SK-N-MC (cell line): ENCODE data around the gene AVP.
"Not testable (repeated sequence)": the region's sequence is repeated elsewhere in the genome, so short reads cannot be mapped to it uniquely, and the experiment has no call there.

ENCODE experiments used
- DNase-seq: peaks from one replicate; pipeline ENCODE4 v3.0.0-alpha.2; 2011; ENCODE audit warnings: low read depth, low spot score
- H3K27ac ChIP-seq: fragments of 200-600 bp; sonication (generic); 2 replicates; pipeline ENCODE4 v1.5.1; 2016; ENCODE audit warnings: mixed run types
- H3K36me3 ChIP-seq: fragments of 200-600 bp; sonication (generic); 2 replicates; pipeline ENCODE4 v1.6.1; 2017; ENCODE audit warnings: antibody characterized with exemption, low read length, mixed read lengths; ENCODE audit not compliant: insufficient read depth
- H3K4me3 ChIP-seq: fragments of 200-600 bp; sonication (generic); 2 replicates; pipeline ENCODE4 v1.5.1; 2016
- H3K9ac ChIP-seq: fragments of 200-600 bp; sonication (generic); 2 replicates; pipeline ENCODE4 v1.8.0; 2017; ENCODE audit warnings: mixed run types, mixed read lengths; ENCODE audit not compliant: insufficient read length
- H3K9me3 ChIP-seq: fragments of 200-600 bp; sonication (generic); 2 replicates; pipeline ENCODE4 v1.6.1; 2017; ENCODE audit warnings: low read depth, mild to moderate bottlenecking, antibody characterized with exemption, low read length, moderate library complexity, mixed read lengths
- EZH2 ChIP-seq: fragments of 200-600 bp; sonication (generic); IDR thresholded peaks from one replicate; pipeline ENCODE4 v1.6.1; 2017; ENCODE audit warnings: antibody characterized with exemption
- FOXP2 ChIP-seq: optimal IDR thresholded peaks from 2 replicates; pipeline ENCODE3; 2011; ENCODE audit warnings: mild to moderate bottlenecking, moderate library complexity; ENCODE audit not compliant: insufficient read depth; ENCODE audit errors: extremely low read length, control extremely low read depth
- POLR2AphosphoS5 ChIP-seq: IDR thresholded peaks from 2 replicates; pipeline ENCODE4 v1.6.1; 2012; ENCODE audit warnings: mild to moderate bottlenecking, low read depth, low read length, borderline replicate concordance

Gene AVP

DNA sequence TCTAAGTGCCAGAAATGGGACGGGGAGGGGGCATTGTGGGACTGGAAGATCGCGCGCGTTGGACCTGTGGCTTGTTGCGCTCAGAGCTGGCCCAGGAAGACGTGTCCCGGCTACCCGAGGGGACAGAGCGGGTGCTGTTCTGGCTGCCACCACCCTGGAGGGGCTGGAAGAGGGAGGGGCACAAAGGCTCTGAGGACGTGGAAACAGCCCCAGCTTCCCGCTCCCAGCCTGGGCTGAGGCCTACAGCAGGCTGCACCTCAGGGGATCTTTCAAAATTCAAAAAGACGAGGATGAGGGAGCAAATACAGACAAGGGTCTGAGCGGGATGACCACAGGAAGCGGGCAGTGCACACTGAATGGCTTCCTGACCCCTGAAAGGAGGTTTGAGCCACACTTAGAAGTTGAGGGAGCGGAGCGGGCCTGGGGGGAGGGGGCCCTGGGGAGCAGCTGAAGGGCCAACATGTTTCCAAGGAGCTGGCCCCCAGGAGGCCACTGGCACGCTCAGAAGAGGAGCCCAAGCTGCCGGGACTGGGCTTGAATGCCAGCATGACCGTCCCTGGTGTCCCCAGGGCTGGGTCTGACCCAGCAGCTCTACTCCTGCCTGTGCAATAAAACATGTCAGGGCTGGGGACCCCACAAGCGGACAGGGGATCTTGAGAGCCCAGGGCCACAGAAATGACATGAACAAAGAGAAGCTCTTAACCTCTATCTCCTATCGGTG, 11.8 kb downstream of the AVP start:
- no peaks in the 10 kb centered on the region for H3K36me3 ChIP-seq
- no peak overlapping the region for H3K4me3 ChIP-seq
- no peaks in the 10 kb centered on the region for H3K9me3 ChIP-seq
- TF ChIP-seq EZH2 (no peak), POLR2AphosphoS5 (no peak), FOXP2 (no peak)
- H3K27ac ChIP-seq = no peak overlapping the region
- H3K9ac ChIP-seq = no peak overlapping the region
- no peak for DNase-seq

- no peak within 1 kb of the TSS for H3K9ac ChIP-seq
- H3K4me3 ChIP-seq = no peak within 1 kb of the TSS
- DNase-seq = no peak
- H3K36me3 ChIP-seq = no peaks in the 10 kb centered on the region
- no peak for TF ChIP-seq EZH2
- TF ChIP-seq FOXP2 = no peak
- TF ChIP-seq POLR2AphosphoS5 = no peak
- no peaks in the 10 kb centered on the region for H3K9me3 ChIP-seq
- no peak within 1 kb of the TSS for H3K27ac ChIP-seq
Observed at GRCh38 chr20:3071610-3072529, 12.7 kb downstream of the AVP start, which contains the start of gene OXT. OXT (plus strand) TSS chr20:3071620; CDS start chr20:3071656, 36 bp downstream.

GRCh38 chr20:3071266-3071609, 13.3 kb downstream of the AVP start:
- DNase-seq = no peak
- TF ChIP-seq FOXP2 (no peak), POLR2AphosphoS5 (no peak), EZH2 (no peak)
- no peak overlapping the region for H3K27ac ChIP-seq
- H3K36me3 ChIP-seq = no peaks in the 10 kb centered on the region
- no peaks in the 10 kb centered on the region for H3K9me3 ChIP-seq
- H3K9ac ChIP-seq = no peak overlapping the region
- H3K4me3 ChIP-seq = no peak overlapping the region

DNA sequence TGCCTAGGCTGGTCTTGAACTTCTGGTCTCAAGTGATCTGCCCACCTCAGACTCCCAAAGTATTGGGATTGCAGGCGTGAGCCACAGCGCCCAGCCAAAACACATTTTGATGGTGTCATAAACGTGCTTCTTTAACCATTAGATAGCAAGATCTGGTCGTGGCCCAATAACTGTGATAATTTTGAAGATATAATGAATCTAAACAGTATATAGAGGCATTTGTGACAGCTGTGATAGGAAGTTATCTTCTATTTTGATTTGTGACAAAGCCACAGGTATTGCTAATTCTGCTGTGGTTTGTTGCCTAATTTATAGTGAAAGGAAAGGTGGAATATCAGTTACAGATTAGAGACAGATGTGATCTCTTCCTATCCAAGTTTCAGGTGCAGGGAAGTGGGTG, 13.8 kb downstream of the AVP start:
- Histone ChIP-seq H3K27ac (no peak overlapping the region), H3K9ac (no peak overlapping the region), H3K36me3 (no peaks in the 10 kb centered on the region), H3K9me3 (no peaks in the 10 kb centered on the region), H3K4me3 (no peak overlapping the region)
- TF ChIP-seq POLR2AphosphoS5 (no peak), FOXP2 (no peak), EZH2 (no peak)
- no peak for DNase-seq

DNA sequence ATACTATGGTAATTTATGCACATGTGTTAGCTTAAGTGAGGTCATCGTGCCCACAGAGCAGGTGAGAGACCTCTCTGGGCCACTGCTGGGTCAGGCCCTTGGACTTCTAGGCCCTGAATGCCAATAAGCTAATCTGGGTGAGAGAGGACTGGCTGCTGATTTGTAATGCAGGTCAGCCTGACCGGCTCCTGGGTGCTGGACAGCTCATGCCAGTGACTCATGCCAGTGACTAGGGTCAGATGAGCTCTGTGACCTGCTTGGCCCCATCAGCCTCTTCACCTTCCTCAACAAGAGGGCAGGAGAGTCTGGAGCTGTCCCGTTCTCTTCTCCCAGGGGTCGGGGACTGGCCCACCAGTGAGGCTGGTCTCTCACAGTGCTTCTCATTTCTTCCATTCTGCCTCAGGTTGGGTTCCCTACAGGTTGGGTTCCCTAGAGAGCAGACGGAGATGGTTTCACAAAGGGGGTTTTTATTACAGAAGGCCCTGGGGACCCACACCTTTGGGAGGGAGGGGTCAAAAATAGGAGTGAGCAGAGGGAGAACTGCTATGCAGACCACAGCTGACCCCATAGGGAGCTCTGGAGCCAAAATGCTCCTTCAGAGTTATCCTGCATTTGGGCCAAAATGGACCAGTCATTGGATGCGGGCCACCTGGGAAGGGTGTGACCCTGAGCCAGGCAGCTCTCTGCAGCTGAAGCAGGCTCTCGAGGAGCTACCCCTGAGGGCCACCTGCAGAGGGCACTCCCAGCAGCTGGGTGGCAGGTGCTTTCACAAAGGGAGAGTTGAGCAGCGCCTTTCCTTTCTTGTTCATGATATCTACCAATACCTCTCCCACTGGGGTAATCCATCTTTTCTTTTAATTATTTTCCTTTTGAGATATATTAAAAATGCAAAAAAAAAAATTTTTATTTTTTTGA, 15.3 kb downstream of the AVP start:
- no peak for DNase-seq

DNA sequence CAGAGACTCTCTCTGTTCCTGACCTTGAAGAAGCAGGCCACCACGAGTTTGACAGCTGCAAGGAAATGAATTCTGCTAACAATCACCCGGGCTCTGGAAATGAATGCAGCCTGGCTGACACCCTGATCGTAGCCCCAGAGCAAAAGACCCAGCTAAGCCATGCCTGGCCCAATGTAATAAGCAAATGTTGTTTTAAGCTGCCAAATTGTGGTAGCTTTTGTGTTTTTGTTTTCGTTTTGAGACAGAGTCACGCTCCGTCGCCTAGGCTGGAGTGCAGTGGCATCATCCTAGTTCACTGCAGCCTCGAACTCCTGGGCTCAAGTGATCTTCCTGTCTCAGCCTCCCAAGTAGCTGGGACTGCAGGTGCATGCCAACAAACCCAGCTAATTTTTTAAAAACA, 16.4 kb downstream of the AVP start:
- DNase-seq = no peak
- no peaks in the 10 kb centered on the region for H3K36me3 ChIP-seq
- H3K27ac ChIP-seq = no peak overlapping the region
- H3K9ac ChIP-seq = no peak overlapping the region
- no peaks in the 10 kb centered on the region for H3K9me3 ChIP-seq
- H3K4me3 ChIP-seq = no peak overlapping the region
- TF ChIP-seq POLR2AphosphoS5 (no peak), EZH2 (no peak), FOXP2 (no peak)

More for the DNA sequence above, 15.3 kb downstream of the AVP start:
- Histone ChIP-seq H3K9me3 (no peaks in the 10 kb centered on the region), H3K36me3 (no peaks in the 10 kb centered on the region), H3K4me3 (no peak overlapping the region), H3K27ac (no peak overlapping the region), H3K9ac (no peak overlapping the region)
- TF ChIP-seq FOXP2 = no peak
- TF ChIP-seq POLR2AphosphoS5 = no peak
- TF ChIP-seq EZH2 = no peak

GRCh38 chr20:3067139-3068014, 17.1 kb downstream of the AVP start:
- Histone ChIP-seq H3K9me3 (no peaks in the 10 kb centered on the region), H3K4me3 (no peak overlapping the region), H3K36me3 (no peaks in the 10 kb centered on the region), H3K9ac (no peak overlapping the region), H3K27ac (no peak overlapping the region)
- DNase-seq = no peak
- TF ChIP-seq POLR2AphosphoS5 (no peak), FOXP2 (no peak), EZH2 (no peak)

- H3K27ac ChIP-seq, H3K9ac ChIP-seq, H3K9me3 ChIP-seq, H3K4me3 ChIP-seq, DNase-seq, H3K36me3 ChIP-seq: not testable (repeated sequence)
Observed at GRCh38 chr20:3064119-3064518, 20.4 kb downstream of the AVP start.
